Measurements from ENCODE around the gene METTL5. TPM values are rescaled to one million over a fixed set of nuclear protein-coding genes. Genes with fewer than 3 reads are reported as not detected.

METTL5 gene
- total RNA-seq, 2 donors from 2014 or later = 12.5 to 28.3 TPM

DNA sequence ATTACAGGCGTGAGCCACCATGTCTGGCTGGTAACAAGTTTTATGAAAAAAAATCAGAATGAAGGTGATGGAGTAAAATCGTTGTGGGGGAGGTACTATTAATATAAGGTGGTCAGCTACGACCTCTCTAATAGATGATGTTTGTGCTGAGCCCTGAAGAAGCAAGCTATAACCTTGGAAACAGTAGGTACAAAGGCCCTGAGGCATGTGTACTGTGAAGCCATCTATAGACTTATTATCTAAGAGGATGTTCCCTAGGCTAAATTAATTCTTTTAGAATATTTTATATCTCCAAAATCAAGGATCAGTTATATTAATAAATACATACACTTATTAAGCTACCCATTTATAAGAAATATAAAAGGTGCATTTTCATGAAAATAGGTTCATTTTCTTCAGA, 49.4 kb downstream of the METTL5 start:
- TF ChIP-seq, protein P1, sequence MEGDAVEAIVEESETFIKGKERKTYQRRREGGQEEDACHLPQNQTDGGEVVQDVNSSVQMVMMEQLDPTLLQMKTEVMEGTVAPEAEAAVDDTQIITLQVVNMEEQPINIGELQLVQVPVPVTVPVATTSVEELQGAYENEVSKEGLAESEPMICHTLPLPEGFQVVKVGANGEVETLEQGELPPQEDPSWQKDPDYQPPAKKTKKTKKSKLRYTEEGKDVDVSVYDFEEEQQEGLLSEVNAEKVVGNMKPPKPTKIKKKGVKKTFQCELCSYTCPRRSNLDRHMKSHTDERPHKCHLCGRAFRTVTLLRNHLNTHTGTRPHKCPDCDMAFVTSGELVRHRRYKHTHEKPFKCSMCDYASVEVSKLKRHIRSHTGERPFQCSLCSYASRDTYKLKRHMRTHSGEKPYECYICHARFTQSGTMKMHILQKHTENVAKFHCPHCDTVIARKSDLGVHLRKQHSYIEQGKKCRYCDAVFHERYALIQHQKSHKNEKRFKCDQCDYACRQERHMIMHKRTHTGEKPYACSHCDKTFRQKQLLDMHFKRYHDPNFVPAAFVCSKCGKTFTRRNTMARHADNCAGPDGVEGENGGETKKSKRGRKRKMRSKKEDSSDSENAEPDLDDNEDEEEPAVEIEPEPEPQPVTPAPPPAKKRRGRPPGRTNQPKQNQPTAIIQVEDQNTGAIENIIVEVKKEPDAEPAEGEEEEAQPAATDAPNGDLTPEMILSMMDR (IDR thresholded peaks at IDR 0.05) = no peak
- TF ChIP-seq POLR2A (IDR thresholded peaks at IDR 0.05) = no peak
- no peak for ATAC-seq
- H3K9me3 ChIP-seq = no peaks in the 10 kb centered on the region
- no peaks in the 10 kb centered on the region for H3K36me3 ChIP-seq (replicated peaks in 1 of 2; ENCODE audit: insufficient read depth in 1 of 2, low read depth in 2 of 2)
- no peak overlapping the region for H3K4me3 ChIP-seq
- intact Hi-C loops (cut with DNase I) = loop anchor here (10.0 kb wide), 1 partner anchor 81 kb away; the partner anchor contains the start of genes CFAP210 and PHOSPHO2
- H3K27ac ChIP-seq = no peak overlapping the region
- H3K4me1 ChIP-seq = no peaks in the 10 kb centered on the region
- DNase-seq = no peak
- WGBS, 2 donors = 76 to 81% methylated on average over 3 of the region's 3 CpGs
- H3K27me3 ChIP-seq = no peaks in the 10 kb centered on the region

DNA sequence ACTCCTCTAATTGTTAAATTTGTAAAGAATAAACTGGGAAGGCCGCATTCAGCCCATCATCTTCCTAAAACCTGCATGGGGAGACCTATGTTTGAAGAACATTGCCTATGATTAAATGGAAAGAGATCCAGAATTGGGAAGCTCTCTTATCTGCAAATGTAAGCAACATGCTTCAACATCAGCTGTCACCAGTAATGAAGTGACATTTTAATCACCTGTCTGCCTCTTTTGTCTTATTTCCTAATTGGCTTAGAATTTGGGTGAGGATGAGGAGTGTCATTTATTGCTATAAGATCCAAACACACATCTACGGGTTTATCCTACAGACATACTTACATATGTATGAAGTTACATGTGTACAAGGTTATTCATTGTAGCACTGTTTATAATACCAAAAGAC, 52.1 kb downstream of the METTL5 start:
- TF ChIP-seq, protein P1 (IDR thresholded peaks at IDR 0.05) = no peak
- no peak for TF ChIP-seq POLR2A (IDR thresholded peaks at IDR 0.05)
- intact Hi-C loops (cut with DNase I) = loop anchor here (10.0 kb wide), 1 partner anchor 78 kb away; the partner anchor contains the start of genes CFAP210 and PHOSPHO2
- H3K27ac ChIP-seq = no peak overlapping the region
- 75% methylated on average over 2 of the region's 2 CpGs for WGBS, 2 donors
- H3K9me3 ChIP-seq = no peaks in the 10 kb centered on the region
- peaks cover 0 to 8% of the 10 kb centered on the region in 2 donors for H3K27me3 ChIP-seq
- no peak overlapping the region for H3K4me3 ChIP-seq
- no peaks in the 10 kb centered on the region for H3K36me3 ChIP-seq (replicated peaks in 1 of 2; ENCODE audit: insufficient read depth in 1 of 2, low read depth in 2 of 2)
- ATAC-seq = no peak
- H3K4me1 ChIP-seq = peaks cover 10% of the 10 kb centered on the region
- DNase-seq = no peak

DNA sequence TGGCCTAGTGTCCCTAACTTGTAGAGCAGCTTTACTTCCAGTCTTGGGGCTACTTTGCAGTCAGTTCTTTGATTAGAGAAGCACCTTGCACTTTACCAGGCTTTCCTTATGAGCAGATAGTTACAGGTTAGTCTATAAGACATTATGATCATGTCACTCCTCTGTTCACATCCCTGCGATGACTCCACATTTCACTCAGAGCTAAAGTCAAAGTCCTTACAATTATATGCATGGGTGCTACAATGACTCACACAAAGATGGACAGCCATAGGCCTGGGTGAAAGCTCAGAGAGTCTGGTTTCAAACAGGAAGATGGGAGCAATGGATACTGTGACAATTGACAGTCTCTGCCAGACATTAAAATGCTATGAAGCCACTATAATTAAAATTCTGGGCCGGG, 53.1 kb downstream of the METTL5 start:
- TF ChIP-seq, protein P1 (IDR thresholded peaks at IDR 0.05) = no peak
- no peak for TF ChIP-seq POLR2A (IDR thresholded peaks at IDR 0.05)
- H3K4me3 ChIP-seq = no peak overlapping the region
- H3K9me3 ChIP-seq = no peaks in the 10 kb centered on the region
- intact Hi-C loops (cut with DNase I) = loop anchor here (10.0 kb wide), 1 partner anchor 77 kb away; the partner anchor contains the start of genes CFAP210 and PHOSPHO2
- no peak overlapping the region for H3K27ac ChIP-seq
- H3K27me3 ChIP-seq = peaks cover 0 to 8% of the 10 kb centered on the region in 2 donors
- H3K4me1 ChIP-seq = peaks cover 17% of the 10 kb centered on the region
- no peak for ATAC-seq
- 93 to 95% methylated on average over 2 of the region's 2 CpGs for WGBS, 2 donors
- DNase-seq = no peak
- no peaks in the 10 kb centered on the region for H3K36me3 ChIP-seq (replicated peaks in 1 of 2; ENCODE audit: insufficient read depth in 1 of 2, low read depth in 2 of 2)

DNA sequence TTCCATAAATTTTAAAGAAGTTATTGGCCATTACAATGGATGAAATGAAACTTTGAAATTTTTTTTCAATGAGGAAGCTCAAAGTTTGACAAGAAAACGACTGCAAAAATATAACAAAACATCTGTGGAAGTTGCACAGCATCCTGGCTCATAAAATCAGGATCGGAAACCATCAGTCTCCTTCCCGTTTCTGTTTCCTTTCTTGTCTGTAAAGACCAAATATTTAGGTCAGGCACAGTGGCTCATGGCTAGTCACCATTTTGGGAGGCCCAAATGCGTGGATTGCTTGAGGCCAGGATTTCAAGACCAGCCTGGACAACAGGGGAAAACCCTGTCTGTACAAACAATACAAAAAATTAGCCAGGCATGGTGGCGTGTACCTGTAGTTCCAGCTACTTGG, 53.7 kb downstream of the METTL5 start:
- H3K4me3 ChIP-seq = no peak overlapping the region
- DNase-seq (no peak), ATAC-seq (no peak)
- H3K36me3 ChIP-seq (replicated peaks in 1 of 2; ENCODE audit: insufficient read depth in 1 of 2, low read depth in 2 of 2) = no peaks in the 10 kb centered on the region
- H3K9me3 ChIP-seq = no peaks in the 10 kb centered on the region
- intact Hi-C loops (cut with DNase I) = loop anchor here (10.0 kb wide), 1 partner anchor 76 kb away; the partner anchor contains the start of genes CFAP210 and PHOSPHO2
- H3K27ac ChIP-seq = no peak overlapping the region
- 69 to 80% methylated on average over 5 of the region's 5 CpGs for WGBS, 2 donors
- peaks cover 0 to 8% of the 10 kb centered on the region in 2 donors for H3K27me3 ChIP-seq
- H3K4me1 ChIP-seq = peaks cover 17% of the 10 kb centered on the region
- TF ChIP-seq POLR2A (IDR thresholded peaks at IDR 0.05) = no peak
- TF ChIP-seq, protein P1 (IDR thresholded peaks at IDR 0.05) = no peak
